IMR-90 (cell line): Measurements from ENCODE around the gene TLK2. TPM values are rescaled to one million over a fixed set of nuclear protein-coding genes. Genes with fewer than 3 reads are reported as not detected.
"Not testable (repeated sequence)": the region's sequence is repeated elsewhere in the genome, so short reads cannot be mapped to it uniquely, and the experiment has no call there.

ENCODE experiments used
- ATAC-seq: fragments of 200-7000 bp; cut with Tn5 transposase; 2 replicates; pipeline ENCODE4 v1.9.1; 2020; ENCODE audit warnings: low read depth, mild to moderate bottlenecking, moderate library complexity
- BruUV-seq: library from RNA; stranded (reverse); fragments of 400-500 nt; replicated peaks from 2 replicates; lab custom pipeline; 2021; lab: Mats Ljungman, UMichigan
- CTCF ChIA-PET: fragments of 300-600 bp; formaldehyde crosslinking; extraction: SDS; loops from one replicate; lab custom pipeline; 2021; ENCODE audit warnings: antibody characterized with exemption; lab: Yijun Ruan, JAX
- POLR2A ChIA-PET: fragments of 300-600 bp; sonication (Branson Sonifier 250); formaldehyde crosslinking; loops from one replicate; lab custom pipeline; 2022; ENCODE audit warnings: antibody characterized with exemption; ENCODE audit not compliant: unreplicated experiment; lab: Charles Lee
- DNase-seq: peaks from one replicate; pipeline ENCODE4 v3.0.0; 2013
- H2AFZ ChIP-seq: replicated peaks from 2 replicates; pipeline ENCODE3; 2013; ENCODE audit warnings: low read length, mild to moderate bottlenecking; ENCODE audit not compliant: poor library complexity
- H2AK5ac ChIP-seq: 2 replicates; pipeline ENCODE4 v1.6.1; 2013; ENCODE audit warnings: low read depth, low read length, inconsistent platforms
- H2AK9ac ChIP-seq: replicated peaks from 2 replicates; pipeline ENCODE3; 2013; ENCODE audit warnings: mild to moderate bottlenecking, low read depth, low read length, moderate library complexity; ENCODE audit not compliant: poor library complexity
- H2BK120ac ChIP-seq: 2 replicates; pipeline ENCODE4 v1.6.1; 2013; ENCODE audit warnings: low read depth, low read length, inconsistent platforms
- H2BK15ac ChIP-seq: 3 replicates; pipeline ENCODE4 v1.6.1; 2013; ENCODE audit warnings: low read depth, low read length, inconsistent platforms
- H2BK20ac ChIP-seq: 2 replicates; pipeline ENCODE4 v1.6.1; 2013; ENCODE audit warnings: low read depth, mild to moderate bottlenecking, inconsistent platforms, low read length, moderate library complexity
- H2BK5ac ChIP-seq: 2 replicates; pipeline ENCODE4 v1.6.1; 2013; ENCODE audit warnings: mild to moderate bottlenecking, low read depth, low read length, inconsistent platforms; ENCODE audit not compliant: poor library complexity, severe bottlenecking
- H3K14ac ChIP-seq: replicated peaks from 2 replicates; pipeline ENCODE4 v1.6.1; 2013; ENCODE audit warnings: low read depth, low read length, inconsistent platforms
- H3K18ac ChIP-seq: 2 replicates; pipeline ENCODE4 v1.6.1; 2013; ENCODE audit warnings: low read depth, low read length, control low read depth
- H3K23ac ChIP-seq: 2 replicates; pipeline ENCODE4 v1.6.1; 2013; ENCODE audit warnings: low read depth, low read length, inconsistent platforms
- H3K27ac ChIP-seq: 2 replicates; pipeline ENCODE4 v1.5.1; 2013; ENCODE audit warnings: mild to moderate bottlenecking, control low read depth, low read length; ENCODE audit not compliant: insufficient read depth
- H3K27me3 ChIP-seq: 2 replicates; pipeline ENCODE4 v1.6.1; 2013; ENCODE audit warnings: low read length; ENCODE audit not compliant: control insufficient read depth, insufficient read depth
- H3K36me3 ChIP-seq: 2 replicates; pipeline ENCODE4 v1.6.1; 2013; ENCODE audit warnings: low read length, mixed read lengths; ENCODE audit not compliant: control insufficient read depth, insufficient read depth
- H3K4ac ChIP-seq: 2 replicates; pipeline ENCODE4 v1.6.1; 2013; ENCODE audit warnings: low read depth, low read length, inconsistent platforms
- H3K4me1 ChIP-seq: 2 replicates; pipeline ENCODE4 v1.6.1; 2013; ENCODE audit warnings: low read length, mixed read lengths; ENCODE audit not compliant: control insufficient read depth, insufficient read depth
- H3K4me2 ChIP-seq: 2 replicates; pipeline ENCODE4 v1.6.1; 2013; ENCODE audit warnings: low read depth, mild to moderate bottlenecking, control low read depth, low read length, moderate library complexity
- H3K4me3 ChIP-seq: 2 replicates; pipeline ENCODE4 v1.5.1; 2013; ENCODE audit warnings: low read depth, mild to moderate bottlenecking, control low read depth, low read length, moderate library complexity; ENCODE audit not compliant: insufficient read depth
- H3K56ac ChIP-seq: 2 replicates; pipeline ENCODE4 v1.6.1; 2013; ENCODE audit warnings: low read length, inconsistent platforms; ENCODE audit not compliant: insufficient read depth; ENCODE audit errors: extremely low read depth
- H3K79me1 ChIP-seq, 2 experiments: 2 replicates each; pipeline ENCODE4 v1.6.1; 2013; ENCODE audit warnings: low read length in 2 of 2, inconsistent platforms in 1 of 2, low read depth in 1 of 2
- H3K9ac ChIP-seq: 2 replicates; pipeline ENCODE4 v1.6.1; 2013; ENCODE audit warnings: low read depth, low read length, control low read depth
- H3K9me1 ChIP-seq: 2 replicates; pipeline ENCODE4 v1.6.1; 2013; ENCODE audit warnings: low read length, inconsistent platforms; ENCODE audit not compliant: insufficient read depth
- H3K9me3 ChIP-seq: 2 replicates; pipeline ENCODE4 v1.6.1; 2013; ENCODE audit warnings: low read length; ENCODE audit not compliant: control insufficient read depth, insufficient read depth
- H4K20me1 ChIP-seq: 2 replicates; pipeline ENCODE4 v1.6.1; 2013; ENCODE audit warnings: low read length, inconsistent platforms; ENCODE audit not compliant: insufficient read depth
- H4K5ac ChIP-seq: 2 replicates; pipeline ENCODE4 v1.6.1; 2013; ENCODE audit warnings: mild to moderate bottlenecking, low read depth, low read length, control low read depth
- H4K8ac ChIP-seq, 2 experiments: 2 replicates each; pipeline ENCODE4 v1.6.1; 2013; ENCODE audit warnings: low read depth in 2 of 2, low read length in 2 of 2, control low read depth in 1 of 2, inconsistent platforms in 1 of 2
- H4K91ac ChIP-seq: 2 replicates; pipeline ENCODE4 v1.6.1; 2013; ENCODE audit warnings: low read depth, low read length, inconsistent platforms; ENCODE audit not compliant: insufficient read depth
- BHLHE40 ChIP-seq: fragments of 150-350 bp; IDR thresholded peaks from 2 replicates; pipeline ENCODE4 v1.6.1; 2016; ENCODE audit warnings: mild to moderate bottlenecking, low read depth, low read length
- CHD1 ChIP-seq: IDR thresholded peaks from 2 replicates; pipeline ENCODE4 v1.6.1; 2012; ENCODE audit warnings: low read depth, low read length, improper control_type of control experiment
- ELK1 ChIP-seq: fragments of 150-350 bp; IDR thresholded peaks from 2 replicates; pipeline ENCODE4 v1.6.1; 2016; ENCODE audit warnings: low read depth, mild to moderate bottlenecking, low read length, moderate library complexity, borderline replicate concordance
- MXI1 ChIP-seq: IDR thresholded peaks from 2 replicates; pipeline ENCODE4 v1.6.1; 2012; ENCODE audit warnings: low read depth, mild to moderate bottlenecking, low read length, moderate library complexity, borderline replicate concordance
- NFE2L2 ChIP-seq: fragments of 150-350 bp; IDR thresholded peaks from 2 replicates; pipeline ENCODE4 v1.6.1; 2016; ENCODE audit warnings: low read depth, mild to moderate bottlenecking, low read length
- RAD21 ChIP-seq: IDR thresholded peaks from 2 replicates; pipeline ENCODE4 v1.6.1; 2012; ENCODE audit warnings: low read length, improper control_type of control experiment
- RFX5 ChIP-seq: IDR thresholded peaks from 2 replicates; pipeline ENCODE4 v1.8.0; 2012; ENCODE audit warnings: low read depth, mild to moderate bottlenecking, low read length, moderate library complexity
- SMC3 ChIP-seq: fragments of 150-350 bp; IDR thresholded peaks from 2 replicates; pipeline ENCODE4 v1.6.1; 2016; ENCODE audit warnings: low read depth, mild to moderate bottlenecking, antibody characterized with exemption, low read length, moderate library complexity
- WGBS, 2 experiments: methylation state at CpG; one replicate each; pipeline versions ENCODE4 v1.1.5 to v1.1.7; 2013; ENCODE audit warnings: missing lambda C conversion rate in 2 of 2; ENCODE audit not compliant: insufficient read length in 1 of 2; ENCODE audit errors: extremely low coverage in 2 of 2; 5-methylcytosine and 5-hydroxymethylcytosine counted together
- dilution Hi-C: fragments of 300-500 bp; cut with HindIII; formaldehyde crosslinking; loops from one replicate; pipeline ENCODE4 v1.14.3; 2018; ENCODE audit warnings: low sequenced_read_pairs; ENCODE audit not compliant: unreplicated experiment
- in situ Hi-C: fragments of 300-500 bp; cut with MboI; formaldehyde crosslinking; loops from 3 replicates; pipeline ENCODE4 v1.14.3; 2019; ENCODE audit warnings: low sequenced_read_pairs, inconsistent platforms, mixed read lengths
- intact Hi-C: fragments of 100-400 bp; cut with micrococcal nuclease; formaldehyde crosslinking; loops from 2 replicates; pipeline ENCODE4 v1.10.0; 2022
- polyA plus RNA-seq, 3 experiments: library from polyadenylated mRNA; depleted of rRNA; stranded (reverse); fragments of >200 nt; gene quantifications; 2 replicates each; pipeline ENCODE4 v1.2.3, GENCODE V29; 2012; ENCODE audit warnings: low replicate concordance in 1 of 3
- total RNA-seq: library from RNA; depleted of rRNA; stranded (reverse); fragments of >200 nt; gene quantifications from 2 replicates; pipeline ENCODE4 v1.2.3, GENCODE V29; 2012

TLK2 gene
- total and polyA plus RNA-seq, 2 of the 4 experiments (the other 2 are of a cell fraction), result 35.7 to 39.4 TPM

- Histone ChIP-seq H3K4me2 (no peak overlapping the region), H2BK20ac (no peak overlapping the region), H3K9ac (no peak overlapping the region), H3K14ac (no peak overlapping the region), H3K56ac (no peak overlapping the region), H2BK5ac (no peak overlapping the region), H2AK9ac (peak overlapping the region; percentile 3), H3K4me3 (no peak overlapping the region), H3K27me3 (no peaks in the 10 kb centered on the region), H3K4ac (no peak overlapping the region), H2AFZ (no peak overlapping the region), H4K8ac (0 out of 4 replicates have a peak overlapping the region, but pooled peaks of 1 of the 2 experiments have one; percentile 35), H2AK5ac (no peak overlapping the region), H4K5ac (no peak overlapping the region), H4K91ac (no peak overlapping the region), H3K27ac (no peak overlapping the region), H3K36me3 (peaks cover 33% of the 10 kb centered on the region), H3K4me1 (peaks cover 10% of the 10 kb centered on the region), H4K20me1 (peaks cover 15% of the 10 kb centered on the region), H3K23ac (no peak overlapping the region), H3K9me3 (no peaks in the 10 kb centered on the region), H3K18ac (no peak overlapping the region), H2BK15ac (no peak overlapping the region), H3K9me1 (peaks cover 16% of the 10 kb centered on the region), H2BK120ac (no peak overlapping the region), H3K79me1 (peaks cover 23 to 39% of the 10 kb centered on the region in 2 experiments)
- dilution Hi-C loops, result no loop called here
- ChIA-PET CTCF (interaction anchor here (0.7 kb wide), 1 partner anchor 24 kb away, joined by 9 read pairs; no protein-coding TSS in a partner anchor), POLR2A (no interaction called here)
- no TSS peak for BruUV-seq
- TF ChIP-seq SMC3 (no peak), MXI1 (no peak), RFX5 (no peak), BHLHE40 (no peak), CHD1 (no peak), NFE2L2 (no peak), ELK1 (no peak), RAD21 (no peak)
- in situ Hi-C loops, result no loop called here
- intact Hi-C loops, result no loop called here
- DNase-seq (no peak), ATAC-seq (no peak)
- WGBS, 2 experiments, result no CpG with 5 or more reads among the region's 6 CpGs
These were observed 112.7 kb downstream of the TLK2 start for GRCh38 chr17:62591333-62591732.

- ATAC-seq, H3K27ac ChIP-seq, H3K27me3 ChIP-seq, H3K4me3 ChIP-seq, H2AFZ ChIP-seq, H4K8ac ChIP-seq, H4K91ac ChIP-seq, H3K14ac ChIP-seq, H2BK5ac ChIP-seq, H3K18ac ChIP-seq, H3K23ac ChIP-seq, in situ Hi-C loops, H2BK20ac ChIP-seq, H3K9me3 ChIP-seq, H2BK15ac ChIP-seq, H3K9ac ChIP-seq, dilution Hi-C loops, POLR2A ChIA-PET, H2AK5ac ChIP-seq, BruUV-seq, intact Hi-C loops, H2BK120ac ChIP-seq, H3K4me2 ChIP-seq, H3K56ac ChIP-seq, H4K5ac ChIP-seq, H3K4ac ChIP-seq, DNase-seq, H2AK9ac ChIP-seq: not testable (repeated sequence)
- CTCF ChIA-PET, result interaction anchor here (0.7 kb wide), 1 partner anchor 25 kb away, joined by 9 read pairs; no protein-coding TSS in a partner anchor
- Histone ChIP-seq H3K36me3 (peaks cover 32% of the 10 kb centered on the region), H4K20me1 (peaks cover 15% of the 10 kb centered on the region), H3K4me1 (peaks cover 10% of the 10 kb centered on the region), H3K9me1 (peaks cover 16% of the 10 kb centered on the region), H3K79me1 (peaks cover 27 to 37% of the 10 kb centered on the region in 2 experiments)
- no CpG with 5 or more reads among the region's 11 CpGs for whole genome bisulfite sequencing, 2 experiments
These were observed 113.2 kb downstream of the TLK2 start for GRCh38 chr17:62591822-62592221.
